Sigmoid colon (tissue), 7 donors: Measurements from ENCODE around the gene PIP5KL1. TPM values are rescaled to one million over a fixed set of nuclear protein-coding genes. Genes with fewer than 3 reads are reported as not detected.

Experiments
- DNase-seq: peaks from one replicate; pipeline ENCODE4 v3.0.0-alpha.2; 2019
- H3K27ac ChIP-seq, 4 donors: fragments of 200-600 bp; sonication (generic); one replicate each; pipeline ENCODE4 v1.5.1; 2016 to 2019; ENCODE audit warnings: mild to moderate bottlenecking in 1 of 4
- H3K27me3 ChIP-seq, 3 donors: fragments of 200-600 bp; sonication (generic); one replicate each; pipeline ENCODE4 v1.5.1; 2019; ENCODE audit warnings: mild to moderate bottlenecking in 1 of 3
- H3K36me3 ChIP-seq, 4 donors: fragments of 200-600 bp; sonication (generic); one replicate each; pipeline ENCODE4 v1.5.1; 2016 to 2019
- H3K4me1 ChIP-seq, 4 donors: fragments of 200-600 bp; sonication (generic); one replicate each; pipeline ENCODE4 v1.5.1; 2017 to 2019
- H3K4me3 ChIP-seq, 4 donors: fragments of 200-600 bp; sonication (generic); one replicate each; pipeline ENCODE4 v1.5.1; 2017 to 2019; ENCODE audit warnings: mild to moderate bottlenecking in 2 of 4, moderate library complexity in 1 of 4
- H3K9me3 ChIP-seq, 4 donors: fragments of 200-600 bp in 3 of 4; sonication (generic) in 3 of 4; one replicate each; pipeline versions ENCODE4 v1.5.1 to v1.6.1; 2013 to 2019
- EP300 ChIP-seq, 4 donors: sonication (generic); formaldehyde crosslinking; IDR thresholded peaks; one replicate each; pipeline ENCODE4 v1.6.1; 2017; ENCODE audit warnings: antibody characterized with exemption in 4 of 4
- POLR2A ChIP-seq, 2 donors: fragments of 450-650 bp; IDR thresholded peaks; one replicate each; pipeline ENCODE4 v1.6.1; 2016; ENCODE audit warnings: antibody characterized with exemption in 2 of 2, mild to moderate bottlenecking in 2 of 2, moderate library complexity in 2 of 2
- POLR2AphosphoS5 ChIP-seq, 4 donors: sonication (generic); formaldehyde crosslinking; IDR thresholded peaks; one replicate each; pipeline ENCODE4 v1.6.1; 2017; ENCODE audit warnings: antibody characterized with exemption in 4 of 4
- WGBS, 2 donors: extraction: QIAGEN DNeasy Blood & Tissue Kit; methylation state at CpG; one replicate each; pipeline ENCODE4 v1.1.7; 2013; 5-methylcytosine and 5-hydroxymethylcytosine counted together
- intact Hi-C: fragments of 100-400 bp; cut with DNase I; formaldehyde crosslinking; loops from one replicate; pipeline ENCODE4 v1.15.1; 2023
- polyA plus RNA-seq, 3 donors: library from polyadenylated mRNA; stranded (reverse); fragments of 200-250 nt; gene quantifications; one replicate each; pipeline ENCODE4 v1.2.3, GENCODE V29; 2013
- total RNA-seq, 4 donors: library from RNA; depleted of rRNA; stranded (reverse); fragments of >200 nt; gene quantifications; one replicate each; pipeline ENCODE4 v1.1.0, GENCODE V29; 2016
- TF ChIP-seq, protein P1 (sequence below), 4 experiments: fragments of 450-650 bp in 3 of 4; fragments of 200-600 bp in 1 of 4; IDR thresholded peaks; one replicate each; pipeline ENCODE4 v1.5.1; 2016 to 2019; ENCODE audit warnings: antibody characterized with exemption in 4 of 4, mild to moderate bottlenecking in 3 of 4, moderate library complexity in 2 of 4
- donor health status: healthy with polysubstance abuse.
- donor health status: Bipolar disorder and iron deficiency.
- donor health status: healthy.

PIP5KL1 gene
- total and polyA plus RNA-seq, 7 donors = 0.16 to 4.2 (median 2.1) TPM; not detected in 1

DNA sequence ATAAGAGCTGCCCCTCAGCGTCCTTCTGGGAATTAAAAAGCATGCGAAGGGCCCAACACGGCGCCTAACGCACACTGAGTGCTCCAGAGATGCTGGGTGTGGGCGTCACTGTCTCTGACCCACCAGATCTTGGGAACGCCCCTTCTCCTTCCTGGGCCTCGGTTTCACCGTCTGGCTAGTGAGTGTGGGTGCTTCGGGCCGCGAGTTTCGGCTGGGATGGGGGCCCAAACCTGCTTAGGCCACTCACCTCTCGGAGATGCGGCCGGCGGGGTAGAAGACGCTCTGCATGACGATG is 3.7 kb downstream of the PIP5KL1 start:
- H3K27ac ChIP-seq = no peak overlapping the region
- peaks cover 22 to 68% (median 33%) of the 10 kb centered on the region in 3 donors for H3K27me3 ChIP-seq
- H3K4me3 ChIP-seq = peak overlapping the region in 1 of 4 donors; percentile 5
- no peak for DNase-seq
- no peaks in the 10 kb centered on the region for H3K36me3 ChIP-seq
- peaks cover 0 to 36% (median 34%) of the 10 kb centered on the region in 4 donors for H3K4me1 ChIP-seq
- intact Hi-C loops = loop anchor here (10.0 kb wide), 1 partner anchor 422 kb away; no protein-coding TSS in a partner anchor
- 11 to 14% methylated on average over 19 of the region's 19 CpGs for WGBS, 2 donors
- no peaks in the 10 kb centered on the region for H3K9me3 ChIP-seq
- TF ChIP-seq, protein P1, sequence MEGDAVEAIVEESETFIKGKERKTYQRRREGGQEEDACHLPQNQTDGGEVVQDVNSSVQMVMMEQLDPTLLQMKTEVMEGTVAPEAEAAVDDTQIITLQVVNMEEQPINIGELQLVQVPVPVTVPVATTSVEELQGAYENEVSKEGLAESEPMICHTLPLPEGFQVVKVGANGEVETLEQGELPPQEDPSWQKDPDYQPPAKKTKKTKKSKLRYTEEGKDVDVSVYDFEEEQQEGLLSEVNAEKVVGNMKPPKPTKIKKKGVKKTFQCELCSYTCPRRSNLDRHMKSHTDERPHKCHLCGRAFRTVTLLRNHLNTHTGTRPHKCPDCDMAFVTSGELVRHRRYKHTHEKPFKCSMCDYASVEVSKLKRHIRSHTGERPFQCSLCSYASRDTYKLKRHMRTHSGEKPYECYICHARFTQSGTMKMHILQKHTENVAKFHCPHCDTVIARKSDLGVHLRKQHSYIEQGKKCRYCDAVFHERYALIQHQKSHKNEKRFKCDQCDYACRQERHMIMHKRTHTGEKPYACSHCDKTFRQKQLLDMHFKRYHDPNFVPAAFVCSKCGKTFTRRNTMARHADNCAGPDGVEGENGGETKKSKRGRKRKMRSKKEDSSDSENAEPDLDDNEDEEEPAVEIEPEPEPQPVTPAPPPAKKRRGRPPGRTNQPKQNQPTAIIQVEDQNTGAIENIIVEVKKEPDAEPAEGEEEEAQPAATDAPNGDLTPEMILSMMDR (IDR thresholded peaks at IDR 0.05) = no peak
- TF ChIP-seq POLR2A (IDR thresholded peaks at IDR 0.05) = no peak
- TF ChIP-seq EP300 (IDR thresholded peaks at IDR 0.05) = no peak
- TF ChIP-seq POLR2AphosphoS5 (IDR thresholded peaks at IDR 0.05) = no peak

DNA sequence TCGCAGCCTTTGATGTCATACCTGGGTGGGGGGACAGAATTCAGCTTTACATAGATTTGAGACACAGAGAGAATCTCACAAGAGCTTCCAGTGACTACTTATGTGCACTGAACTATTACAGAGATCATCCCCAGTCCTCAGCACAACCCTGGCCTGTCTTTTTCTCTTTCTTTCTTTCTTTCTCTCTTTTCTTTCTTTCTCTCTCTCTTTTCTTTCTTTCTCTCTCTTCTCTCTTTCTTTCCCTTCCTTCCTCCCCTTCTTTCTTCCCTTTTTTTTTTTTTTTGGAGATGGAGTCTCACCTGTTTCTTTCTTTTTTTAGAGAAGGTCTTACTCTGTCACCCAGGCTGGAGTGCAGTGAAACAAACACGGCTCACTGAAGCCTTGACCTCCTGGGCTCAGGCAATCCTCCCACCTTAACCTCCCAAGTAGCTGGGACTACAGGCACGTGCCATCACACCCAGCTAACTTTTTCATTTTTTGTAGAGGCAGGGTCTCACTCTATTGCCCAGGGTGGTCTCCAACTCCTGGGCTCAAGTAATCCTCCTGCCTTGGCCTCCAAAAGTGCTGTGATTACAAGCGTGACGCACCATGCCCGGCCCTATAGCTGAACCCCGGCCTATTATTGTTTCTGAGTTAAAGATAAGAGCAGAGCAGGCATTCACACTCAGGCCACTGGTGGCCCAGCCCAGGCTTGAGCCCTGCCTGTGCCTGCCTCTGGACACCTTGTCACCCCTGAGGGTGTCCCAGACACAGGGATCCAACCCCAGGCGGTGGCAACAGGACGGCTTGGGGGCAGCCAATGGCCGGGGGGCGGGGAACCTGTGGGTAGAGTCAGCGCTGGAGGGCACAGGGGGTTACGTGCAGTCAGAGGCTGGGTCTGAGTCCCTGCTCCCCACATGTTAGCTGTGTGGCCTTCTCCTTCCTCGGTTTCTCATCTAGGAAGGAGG is 4.3 kb downstream of the PIP5KL1 start:
- H3K9me3 ChIP-seq = no peaks in the 10 kb centered on the region
- no peak for DNase-seq
- H3K4me1 ChIP-seq = peaks cover 0 to 36% (median 35%) of the 10 kb centered on the region in 4 donors
- H3K27ac ChIP-seq = no peak overlapping the region
- WGBS, 2 donors = 49 to 74% methylated on average over 14 of the region's 14 CpGs
- intact Hi-C loops = loop anchor here (10.0 kb wide), 1 partner anchor 421 kb away; no protein-coding TSS in a partner anchor
- H3K27me3 ChIP-seq = peaks cover 22 to 62% (median 33%) of the 10 kb centered on the region in 3 donors
- TF ChIP-seq, protein P1 (IDR thresholded peaks at IDR 0.05) = no peak
- no peak for TF ChIP-seq POLR2AphosphoS5 (IDR thresholded peaks at IDR 0.05)
- TF ChIP-seq POLR2A (IDR thresholded peaks at IDR 0.05) = no peak
- no peak for TF ChIP-seq EP300 (IDR thresholded peaks at IDR 0.05)
- no peak overlapping the region for H3K4me3 ChIP-seq
- no peaks in the 10 kb centered on the region for H3K36me3 ChIP-seq

GRCh38 chr9:127924736-127925444 is 5.7 kb downstream of the PIP5KL1 start:
- intact Hi-C loops = loop anchor here (10.0 kb wide), 1 partner anchor 420 kb away; no protein-coding TSS in a partner anchor
- WGBS, 2 donors = 76 to 90% methylated on average over 22 of the region's 22 CpGs
- DNase-seq = no peak
- Histone ChIP-seq H3K27ac (no peak overlapping the region), H3K4me3 (no peak overlapping the region), H3K9me3 (no peaks in the 10 kb centered on the region), H3K4me1 (peaks cover 0 to 28% (median 24%) of the 10 kb centered on the region in 4 donors), H3K27me3 (peaks cover 22 to 48% (median 33%) of the 10 kb centered on the region in 3 donors), H3K36me3 (no peaks in the 10 kb centered on the region)
- TF ChIP-seq, protein P1 (IDR thresholded peaks at IDR 0.05) = no peak
- no peak for TF ChIP-seq POLR2AphosphoS5 (IDR thresholded peaks at IDR 0.05)
- TF ChIP-seq POLR2A (IDR thresholded peaks at IDR 0.05) = no peak
- TF ChIP-seq EP300 (IDR thresholded peaks at IDR 0.05) = no peak

- intact Hi-C loops = loop anchor here (10.0 kb wide), 1 partner anchor 419 kb away; no protein-coding TSS in a partner anchor
- no peak overlapping the region for H3K27ac ChIP-seq
- no peaks in the 10 kb centered on the region for H3K36me3 ChIP-seq
- H3K4me3 ChIP-seq = no peak overlapping the region
- H3K9me3 ChIP-seq = no peaks in the 10 kb centered on the region
- TF ChIP-seq EP300 (IDR thresholded peaks at IDR 0.05) = no peak
- TF ChIP-seq, protein P1 (IDR thresholded peaks at IDR 0.05) = no peak
- TF ChIP-seq POLR2AphosphoS5 (IDR thresholded peaks at IDR 0.05) = no peak
- no peak for TF ChIP-seq POLR2A (IDR thresholded peaks at IDR 0.05)
- DNase-seq = no peak
- WGBS, 2 donors = 58 to 83% methylated on average over 8 of the region's 8 CpGs
- H3K27me3 ChIP-seq = peaks cover 22 to 37% (median 28%) of the 10 kb centered on the region in 3 donors
- peaks cover 0 to 39% (median 35%) of the 10 kb centered on the region in 4 donors for H3K4me1 ChIP-seq
These were observed 6.8 kb downstream of the PIP5KL1 start for GRCh38 chr9:127923771-127924170.
